Upper lobe of left lung (tissue), 6 donors: Measurements from ENCODE around the gene TNFRSF12A. TPM values are rescaled to one million over a fixed set of nuclear protein-coding genes. Genes with fewer than 3 reads are reported as not detected.
A peak's percentile ranks its signal among the peaks of the same experiment; 100 is the strongest.

Experiments used
- ATAC-seq, 2 donors: fragments of 200-7000 bp; cut with Tn5 transposase; one replicate each; pipeline ENCODE4 v1.9.1; 2022; ENCODE audit warnings: mild to moderate bottlenecking in 2 of 2, moderate library complexity in 2 of 2; ENCODE audit not compliant: low FRiP score in 2 of 2
- DNase-seq, 2 donors: peaks; one replicate each; pipeline ENCODE4 v3.0.0-alpha.2; 2019 to 2020
- H3K27ac ChIP-seq, 4 donors: fragments of 200-600 bp; sonication (generic); one replicate each; pipeline ENCODE4 v1.5.1; 2016 to 2019
- H3K27me3 ChIP-seq, 4 donors: fragments of 200-600 bp; sonication (generic); one replicate each; pipeline ENCODE4 v1.5.1; 2017 to 2019
- H3K36me3 ChIP-seq, 4 donors: fragments of 200-600 bp; sonication (generic); one replicate each; pipeline ENCODE4 v1.5.1; 2016 to 2019
- H3K4me1 ChIP-seq, 4 donors: fragments of 200-600 bp; sonication (generic); one replicate each; pipeline ENCODE4 v1.5.1; 2018 to 2019
- H3K4me3 ChIP-seq, 4 donors: fragments of 200-600 bp; sonication (generic); one replicate each; pipeline ENCODE4 v1.5.1; 2017 to 2019; ENCODE audit warnings: mild to moderate bottlenecking in 2 of 4, moderate library complexity in 1 of 4
- H3K9me3 ChIP-seq, 4 donors: fragments of 200-600 bp; sonication (generic); one replicate each; pipeline ENCODE4 v1.5.1; 2018 to 2019
- EP300 ChIP-seq, 4 donors: sonication (generic); formaldehyde crosslinking; IDR thresholded peaks; one replicate each; pipeline ENCODE4 v1.5.1; 2017; ENCODE audit warnings: antibody characterized with exemption in 4 of 4, control low read depth in 2 of 4
- POLR2A ChIP-seq, 4 donors: fragments of 450-650 bp; IDR thresholded peaks; one replicate each; pipeline ENCODE4 v1.5.1; 2016 to 2017; ENCODE audit warnings: antibody characterized with exemption in 4 of 4, mild to moderate bottlenecking in 2 of 4
- POLR2AphosphoS5 ChIP-seq, 2 donors: sonication (generic); formaldehyde crosslinking; IDR thresholded peaks; one replicate each; pipeline ENCODE4 v1.5.1; 2017; ENCODE audit warnings: antibody characterized with exemption in 2 of 2
- WGBS, 2 donors: methylation state at CpG; one replicate each; pipeline ENCODE4 v1.1.5; 2017 to 2018; 5-methylcytosine and 5-hydroxymethylcytosine counted together
- total RNA-seq, 6 donors: library from RNA; depleted of rRNA in 4 of 6; stranded (reverse); fragments of >200 nt in 4 of 6; gene quantifications; one replicate each; pipeline versions ENCODE4 v1.1.0 to v1.2.1, GENCODE V29; 2016 to 2021
- TF ChIP-seq, protein P1 (sequence below), 6 experiments: fragments of 450-650 bp in 4 of 6; fragments of 200-600 bp in 2 of 6; sonication (generic) in 2 of 6; IDR thresholded peaks; one replicate each; pipeline ENCODE4 v1.5.1; 2016 to 2019; ENCODE audit warnings: antibody characterized with exemption in 6 of 6
- donor health status: DM: no; HTN: no; CAD: no; lungs with moderate emphysema.
- donor health status: DM: no; HTN: yes; CAD: no; lungs with severe emphysema.

Gene TNFRSF12A
- total RNA-seq, 6 donors from 2014 or later, result 37.7 to 431 (median 76.5) TPM

DNA sequence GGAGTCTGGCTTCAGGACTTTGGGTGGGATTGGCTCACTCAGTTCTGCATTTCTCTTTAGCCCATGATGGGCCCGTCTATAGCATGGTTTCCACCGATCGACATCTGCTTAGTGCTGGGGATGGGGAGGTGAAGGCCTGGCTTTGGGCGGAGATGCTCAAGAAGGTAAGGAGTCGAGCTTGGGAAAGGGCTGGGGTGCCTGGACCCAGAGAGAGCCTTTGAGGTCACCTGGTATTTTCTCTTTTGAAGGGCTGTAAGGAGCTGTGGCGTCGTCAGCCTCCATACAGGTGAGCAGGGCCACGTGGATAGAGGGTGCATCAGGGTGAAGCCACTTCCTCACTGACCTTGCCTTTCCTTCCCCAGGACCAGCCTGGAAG lies 5.8 kb downstream of the TNFRSF12A start:
- H3K4me1 ChIP-seq, result peaks cover 39 to 69% (median 54%) of the 10 kb centered on the region in 4 donors
- H3K27me3 ChIP-seq, result peaks cover 0 to 15% (median 6%) of the 10 kb centered on the region in 4 donors
- WGBS, 2 donors, result 90 to 95% methylated on average over 8 of the region's 8 CpGs
- no peak overlapping the region for H3K4me3 ChIP-seq
- TF ChIP-seq POLR2AphosphoS5 (IDR thresholded peaks at IDR 0.05) (no peak), POLR2A (IDR thresholded peaks at IDR 0.05) (no peak), EP300 (IDR thresholded peaks at IDR 0.05) (no peak)
- TF ChIP-seq, protein P1, sequence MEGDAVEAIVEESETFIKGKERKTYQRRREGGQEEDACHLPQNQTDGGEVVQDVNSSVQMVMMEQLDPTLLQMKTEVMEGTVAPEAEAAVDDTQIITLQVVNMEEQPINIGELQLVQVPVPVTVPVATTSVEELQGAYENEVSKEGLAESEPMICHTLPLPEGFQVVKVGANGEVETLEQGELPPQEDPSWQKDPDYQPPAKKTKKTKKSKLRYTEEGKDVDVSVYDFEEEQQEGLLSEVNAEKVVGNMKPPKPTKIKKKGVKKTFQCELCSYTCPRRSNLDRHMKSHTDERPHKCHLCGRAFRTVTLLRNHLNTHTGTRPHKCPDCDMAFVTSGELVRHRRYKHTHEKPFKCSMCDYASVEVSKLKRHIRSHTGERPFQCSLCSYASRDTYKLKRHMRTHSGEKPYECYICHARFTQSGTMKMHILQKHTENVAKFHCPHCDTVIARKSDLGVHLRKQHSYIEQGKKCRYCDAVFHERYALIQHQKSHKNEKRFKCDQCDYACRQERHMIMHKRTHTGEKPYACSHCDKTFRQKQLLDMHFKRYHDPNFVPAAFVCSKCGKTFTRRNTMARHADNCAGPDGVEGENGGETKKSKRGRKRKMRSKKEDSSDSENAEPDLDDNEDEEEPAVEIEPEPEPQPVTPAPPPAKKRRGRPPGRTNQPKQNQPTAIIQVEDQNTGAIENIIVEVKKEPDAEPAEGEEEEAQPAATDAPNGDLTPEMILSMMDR (IDR thresholded peaks at IDR 0.05), result no peak
- no peak for DNase-seq
- ATAC-seq, result no peak
- no peak overlapping the region for H3K27ac ChIP-seq
- H3K9me3 ChIP-seq, result no peaks in the 10 kb centered on the region
- H3K36me3 ChIP-seq, result peaks cover 3 to 23% (median 20%) of the 10 kb centered on the region in 4 donors

DNA sequence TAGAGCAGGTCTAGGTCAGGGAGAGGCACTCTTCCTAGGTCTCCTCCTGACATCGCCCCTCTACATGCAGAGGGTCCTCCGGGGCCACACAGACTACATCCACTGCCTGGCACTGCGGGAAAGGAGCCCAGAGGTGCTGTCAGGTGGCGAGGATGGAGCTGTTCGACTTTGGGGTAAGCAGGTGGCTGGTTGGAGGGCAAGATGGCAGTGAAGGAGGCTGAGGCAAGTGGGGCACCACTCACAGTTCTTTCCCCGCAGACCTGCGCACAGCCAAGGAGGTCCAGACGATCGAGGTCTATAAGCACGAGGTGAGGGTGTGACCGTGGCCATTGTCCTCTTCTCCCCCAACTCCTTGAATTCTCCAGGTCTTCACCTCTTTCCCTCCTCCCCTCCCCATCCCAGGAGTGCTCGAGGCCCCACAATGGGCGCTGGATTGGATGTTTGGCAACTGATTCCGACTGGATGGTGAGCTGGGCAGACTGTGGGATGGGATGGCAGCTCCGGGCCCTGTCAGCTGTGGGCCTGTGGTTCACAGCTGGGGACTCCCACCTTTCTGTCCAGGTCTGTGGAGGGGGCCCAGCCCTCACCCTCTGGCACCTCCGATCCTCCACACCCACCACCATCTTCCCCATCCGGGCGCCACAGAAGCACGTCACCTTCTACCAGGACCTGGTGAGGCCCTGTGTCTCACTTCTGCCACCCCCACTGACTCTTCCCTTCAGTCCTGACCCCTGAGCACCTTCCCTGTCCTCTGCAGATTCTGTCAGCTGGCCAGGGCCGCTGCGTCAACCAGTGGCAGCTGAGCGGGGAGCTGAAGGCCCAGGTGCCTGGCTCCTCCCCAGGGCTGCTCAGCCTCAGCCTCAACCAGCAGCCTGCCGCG lies 6.7 kb downstream of the TNFRSF12A start:
- DNase-seq (peak in 1 of 2 donors; percentile 77), ATAC-seq (no peak)
- Histone ChIP-seq H3K27ac (no peak overlapping the region), H3K9me3 (no peaks in the 10 kb centered on the region), H3K4me1 (peaks cover 34 to 60% (median 50%) of the 10 kb centered on the region in 4 donors), H3K27me3 (peaks cover 0 to 15% (median 8%) of the 10 kb centered on the region in 4 donors), H3K36me3 (peaks cover 3 to 22% (median 19%) of the 10 kb centered on the region in 4 donors), H3K4me3 (no peak overlapping the region)
- no peak for TF ChIP-seq POLR2A (IDR thresholded peaks at IDR 0.05)
- no peak for TF ChIP-seq POLR2AphosphoS5 (IDR thresholded peaks at IDR 0.05)
- TF ChIP-seq EP300 (IDR thresholded peaks at IDR 0.05), result no peak
- 94 to 96% methylated on average over 18 to 23 of the region's 24 CpGs for WGBS, 2 donors

DNA sequence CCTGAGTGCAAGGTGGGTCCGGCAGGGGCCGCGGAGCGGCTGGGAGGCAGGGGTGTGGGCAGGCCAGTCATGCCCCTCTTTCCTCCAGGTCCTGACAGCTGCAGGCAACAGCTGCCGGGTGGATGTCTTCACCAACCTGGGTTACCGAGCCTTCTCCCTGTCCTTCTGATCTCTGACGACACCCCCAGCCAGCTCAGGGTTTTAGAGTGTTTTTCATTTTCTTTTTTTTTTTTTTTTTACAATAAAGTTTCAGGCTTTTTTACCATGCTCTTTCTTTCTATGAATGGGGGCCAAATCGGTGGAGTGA lies 7.3 kb downstream of the TNFRSF12A start:
- no peak for ATAC-seq
- no peak overlapping the region for H3K27ac ChIP-seq
- WGBS, 2 donors, result 92 to 93% methylated on average over 4 to 8 of the region's 8 CpGs
- TF ChIP-seq POLR2AphosphoS5 (IDR thresholded peaks at IDR 0.05) (no peak), POLR2A (IDR thresholded peaks at IDR 0.05) (no peak), EP300 (IDR thresholded peaks at IDR 0.05) (no peak)
- TF ChIP-seq, protein P1 (IDR thresholded peaks at IDR 0.05), result no peak
- H3K27me3 ChIP-seq, result peaks cover 0 to 15% (median 8%) of the 10 kb centered on the region in 4 donors
- H3K9me3 ChIP-seq, result no peaks in the 10 kb centered on the region
- no peak overlapping the region for H3K4me3 ChIP-seq
- H3K4me1 ChIP-seq, result peaks cover 29 to 54% (median 44%) of the 10 kb centered on the region in 4 donors
- no peak for DNase-seq
- H3K36me3 ChIP-seq, result peaks cover 3 to 22% (median 18%) of the 10 kb centered on the region in 4 donors

DNA sequence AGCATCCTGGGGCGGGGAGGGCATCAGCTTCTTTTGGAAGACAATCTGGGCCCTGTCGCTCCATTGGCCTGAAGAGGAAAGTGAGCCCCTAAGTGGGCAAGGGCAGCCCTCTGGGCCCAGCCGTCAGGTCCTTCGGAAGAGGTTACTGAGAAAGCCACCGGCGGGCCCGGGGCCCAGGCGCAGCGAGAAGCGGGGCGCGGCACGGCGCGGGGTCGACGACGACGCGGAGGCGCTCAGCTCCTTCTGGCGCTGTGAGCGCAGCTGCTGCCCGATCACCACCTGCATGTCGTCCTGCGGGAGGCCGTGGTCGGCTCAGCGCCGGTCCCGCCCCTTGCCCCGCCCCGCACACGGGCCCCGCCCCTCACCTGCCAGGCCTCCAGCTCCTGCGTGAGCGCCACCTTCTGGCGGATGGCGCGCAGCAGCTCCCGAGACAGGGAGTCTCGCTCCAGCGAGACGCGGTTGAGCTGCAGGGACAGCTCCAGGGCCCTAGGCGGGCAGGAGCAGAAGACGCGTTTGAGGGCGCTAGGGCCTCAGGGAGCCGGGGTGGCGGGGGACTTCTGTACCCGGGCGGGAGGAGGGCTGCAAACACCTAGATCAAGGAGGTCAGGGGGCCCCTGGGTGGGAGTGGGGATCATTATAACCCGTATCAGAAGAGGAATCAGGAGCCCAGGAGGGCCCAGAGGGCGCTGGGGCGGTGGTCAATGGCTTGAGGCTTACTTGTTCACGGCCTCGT lies 8.0 kb downstream of the TNFRSF12A start:
- ATAC-seq, result peak; percentile 46 to 79

More for the DNA sequence above, 8.0 kb downstream of the TNFRSF12A start:
- Histone ChIP-seq H3K27me3 (peaks cover 0 to 15% (median 9%) of the 10 kb centered on the region in 4 donors), H3K36me3 (peaks cover 3 to 22% (median 18%) of the 10 kb centered on the region in 4 donors), H3K9me3 (no peaks in the 10 kb centered on the region), H3K27ac (peak overlapping the region in 1 of 4 donors; percentile 20), H3K4me1 (peaks cover 21 to 47% (median 37%) of the 10 kb centered on the region in 4 donors), H3K4me3 (no peak overlapping the region)
- peak; percentile 90 to 97 for DNase-seq
- WGBS, 2 donors, result 29 to 38% methylated on average over 15 to 32 of the region's 58 CpGs
- TF ChIP-seq POLR2AphosphoS5 (IDR thresholded peaks at IDR 0.05) (no peak), POLR2A (IDR thresholded peaks at IDR 0.05) (peak in 1 of 4 donors; percentile 40)
- TF ChIP-seq, protein P1 (IDR thresholded peaks at IDR 0.05), result peak; percentile 67 to 90 (median 78)
